Fibroblast of lung (primary cell): ENCODE results near the gene KRR1. TPM values are rescaled to one million over a fixed set of nuclear protein-coding genes. Genes with fewer than 3 reads are reported as not detected.

Source experiments
- DNase-seq, 2 donors: peaks; one replicate each; pipeline versions ENCODE4 v3.0.0 to v3.0.0-alpha.2; 2010; ENCODE audit warnings: low read depth in 2 of 2
- H2AFZ ChIP-seq: 2 replicates; pipeline ENCODE4 v1.5.1; 2012; ENCODE audit warnings: low read length, control low read depth, inconsistent platforms
- H3K27ac ChIP-seq: 2 replicates; pipeline ENCODE4 v1.5.1; 2011; ENCODE audit warnings: low read length, control low read depth; ENCODE audit not compliant: insufficient read depth
- H3K27me3 ChIP-seq: 2 replicates; pipeline ENCODE4 v1.5.1; 2011; ENCODE audit warnings: mild to moderate bottlenecking, low read length; ENCODE audit not compliant: control insufficient read depth, insufficient read depth
- H3K36me3 ChIP-seq: 2 replicates; pipeline ENCODE4 v1.5.1; 2011; ENCODE audit warnings: low read length; ENCODE audit not compliant: control insufficient read depth, insufficient read depth
- H3K4me1 ChIP-seq: 2 replicates; pipeline ENCODE4 v1.5.1; 2011; ENCODE audit warnings: low read length; ENCODE audit not compliant: control insufficient read depth, insufficient read depth; ENCODE audit errors: extremely low read depth
- H3K4me2 ChIP-seq: 2 replicates; pipeline ENCODE4 v1.5.1; 2011; ENCODE audit warnings: low read length, control low read depth; ENCODE audit not compliant: insufficient read depth; ENCODE audit errors: extremely low read depth
- H3K4me3 ChIP-seq, 4 experiments: fragments of 200-600 bp in 1 of 4; sonication (generic) in 1 of 4; replicated peaks in 1 of 4; 2 replicates each; pipeline ENCODE4 v1.5.1; 2011 to 2016; ENCODE audit warnings: low read length in 4 of 4, low read depth in 3 of 4, mild to moderate bottlenecking in 3 of 4, control low read depth in 2 of 4, inconsistent platforms in 1 of 4, mixed read lengths in 1 of 4; ENCODE audit not compliant: insufficient read depth in 1 of 4; ENCODE audit errors: control extremely low read depth in 1 of 4
- H3K79me2 ChIP-seq: 2 replicates; pipeline ENCODE4 v1.5.1; 2012; ENCODE audit warnings: mild to moderate bottlenecking, low read length, inconsistent platforms; ENCODE audit not compliant: control insufficient read depth, insufficient read depth
- H3K9ac ChIP-seq: 2 replicates; pipeline ENCODE4 v1.5.1; 2011; ENCODE audit warnings: mild to moderate bottlenecking, low read length, control low read depth; ENCODE audit not compliant: insufficient read depth
- H3K9me3 ChIP-seq: 2 replicates; pipeline ENCODE4 v1.5.1; 2012; ENCODE audit warnings: low read depth, low read length; ENCODE audit not compliant: control insufficient read depth, insufficient read depth
- H4K20me1 ChIP-seq: 2 replicates; pipeline ENCODE4 v1.5.1; 2011; ENCODE audit warnings: low read length; ENCODE audit not compliant: control insufficient read depth, insufficient read depth; ENCODE audit errors: extremely low read depth
- EZH2 ChIP-seq: IDR thresholded peaks from 2 replicates; pipeline ENCODE4 v1.5.1; 2012; ENCODE audit warnings: low read length, control low read depth, mild to moderate bottlenecking; ENCODE audit errors: missing control alignments
- polyA plus RNA-seq, 2 donors: library from polyadenylated mRNA; depleted of rRNA in 1 of 2; stranded (reverse) in 1 of 2; unstranded in 1 of 2; fragments of >200 nt; gene quantifications; 2 replicates each; pipeline ENCODE4 v1.2.1, GENCODE V29; 2011 to 2012; ENCODE audit warnings: missing spikeins in 1 of 2
- total RNA-seq: library from RNA; depleted of rRNA; stranded (reverse); fragments of >200 nt; gene quantifications from 2 replicates; pipeline ENCODE4 v1.2.1, GENCODE V29; 2014
- TF ChIP-seq, protein P1 (sequence below), 2 donors: IDR thresholded peaks in 1 of 2; conservative IDR thresholded peaks in 1 of 2; 1 replicate in 1 of 2; 2 replicates in 1 of 2; pipeline ENCODE4 v1.5.1; 2011 to 2012; ENCODE audit warnings: low read length in 2 of 2, control low read depth in 1 of 2, inconsistent platforms in 1 of 2, low read depth in 1 of 2, mild to moderate bottlenecking in 1 of 2

Gene KRR1
- total and polyA plus RNA-seq, 2 donors (not counting 1 experiment from before 2014, with no cell fraction given): 46.9 to 49.7 TPM

GRCh38 chr12:75503866-75504265, 7.5 kb downstream of the KRR1 start:
- Histone ChIP-seq H3K4me1 (peaks cover 2% of the 10 kb centered on the region), H3K36me3 (peaks cover 4% of the 10 kb centered on the region), H2AFZ (no peak overlapping the region), H4K20me1 (no peaks in the 10 kb centered on the region), H3K9me3 (no peaks in the 10 kb centered on the region), H3K4me2 (no peak overlapping the region), H3K4me3 (no peak overlapping the region), H3K27ac (no peak overlapping the region), H3K79me2 (peaks cover 29% of the 10 kb centered on the region), H3K27me3 (no peaks in the 10 kb centered on the region), H3K9ac (no peak overlapping the region)
- TF ChIP-seq, protein P1, sequence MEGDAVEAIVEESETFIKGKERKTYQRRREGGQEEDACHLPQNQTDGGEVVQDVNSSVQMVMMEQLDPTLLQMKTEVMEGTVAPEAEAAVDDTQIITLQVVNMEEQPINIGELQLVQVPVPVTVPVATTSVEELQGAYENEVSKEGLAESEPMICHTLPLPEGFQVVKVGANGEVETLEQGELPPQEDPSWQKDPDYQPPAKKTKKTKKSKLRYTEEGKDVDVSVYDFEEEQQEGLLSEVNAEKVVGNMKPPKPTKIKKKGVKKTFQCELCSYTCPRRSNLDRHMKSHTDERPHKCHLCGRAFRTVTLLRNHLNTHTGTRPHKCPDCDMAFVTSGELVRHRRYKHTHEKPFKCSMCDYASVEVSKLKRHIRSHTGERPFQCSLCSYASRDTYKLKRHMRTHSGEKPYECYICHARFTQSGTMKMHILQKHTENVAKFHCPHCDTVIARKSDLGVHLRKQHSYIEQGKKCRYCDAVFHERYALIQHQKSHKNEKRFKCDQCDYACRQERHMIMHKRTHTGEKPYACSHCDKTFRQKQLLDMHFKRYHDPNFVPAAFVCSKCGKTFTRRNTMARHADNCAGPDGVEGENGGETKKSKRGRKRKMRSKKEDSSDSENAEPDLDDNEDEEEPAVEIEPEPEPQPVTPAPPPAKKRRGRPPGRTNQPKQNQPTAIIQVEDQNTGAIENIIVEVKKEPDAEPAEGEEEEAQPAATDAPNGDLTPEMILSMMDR (conservative IDR thresholded peaks at IDR 0.05 in 1 of 2, IDR thresholded peaks at IDR 0.05 in 1 of 2; ENCODE audit: low read depth in 1 of 2, low read length in 2 of 2): no peak
- TF ChIP-seq EZH2: no peak
- DNase-seq: no peak

GRCh38 chr12:75503459-75503858, 8.0 kb downstream of the KRR1 start:
- Histone ChIP-seq H3K4me3 (no peak overlapping the region), H3K27ac (no peak overlapping the region), H3K9ac (no peak overlapping the region), H4K20me1 (no peaks in the 10 kb centered on the region), H3K27me3 (no peaks in the 10 kb centered on the region), H3K36me3 (peaks cover 4% of the 10 kb centered on the region), H3K79me2 (peaks cover 25% of the 10 kb centered on the region), H3K9me3 (no peaks in the 10 kb centered on the region), H3K4me2 (no peak overlapping the region), H2AFZ (no peak overlapping the region), H3K4me1 (peaks cover 2% of the 10 kb centered on the region)
- no peak for DNase-seq
- no peak for TF ChIP-seq EZH2
- TF ChIP-seq, protein P1 (conservative IDR thresholded peaks at IDR 0.05 in 1 of 2, IDR thresholded peaks at IDR 0.05 in 1 of 2; ENCODE audit: low read depth in 1 of 2, low read length in 2 of 2): no peak

DNA sequence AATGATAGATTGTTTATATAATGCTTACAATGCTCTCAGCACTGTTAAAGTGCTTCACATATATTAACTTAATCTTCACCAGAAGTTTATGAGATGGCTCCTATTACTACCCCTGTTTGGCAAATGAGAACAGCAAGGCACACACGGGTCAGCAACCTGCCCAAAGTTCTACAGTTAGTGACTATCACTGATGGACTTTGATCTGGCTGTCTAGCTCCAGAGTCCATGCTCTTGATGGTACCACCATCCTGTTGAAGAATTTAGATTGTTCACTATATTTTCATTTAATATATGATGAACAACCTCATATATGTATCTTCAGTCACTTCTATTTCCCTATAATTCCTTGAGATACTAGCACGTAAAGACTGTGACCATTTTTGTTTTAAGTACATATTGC, 20.2 kb downstream of the KRR1 start:
- no peak overlapping the region for H3K4me2 ChIP-seq
- H2AFZ ChIP-seq: no peak overlapping the region
- H3K9ac ChIP-seq: no peak overlapping the region
- H3K9me3 ChIP-seq: no peaks in the 10 kb centered on the region
- TF ChIP-seq, protein P1 (conservative IDR thresholded peaks at IDR 0.05 in 1 of 2, IDR thresholded peaks at IDR 0.05 in 1 of 2; ENCODE audit: low read depth in 1 of 2, low read length in 2 of 2): no peak
- TF ChIP-seq EZH2: no peak
- no peak overlapping the region for H3K27ac ChIP-seq
- H3K27me3 ChIP-seq: no peaks in the 10 kb centered on the region
- no peak overlapping the region for H3K4me3 ChIP-seq
- peaks cover 7% of the 10 kb centered on the region for H3K4me1 ChIP-seq
- no peaks in the 10 kb centered on the region for H4K20me1 ChIP-seq
- H3K36me3 ChIP-seq: peaks cover 3% of the 10 kb centered on the region
- no peak for DNase-seq
- H3K79me2 ChIP-seq: peaks cover 12% of the 10 kb centered on the region
